ENCODE results near the gene SNAP25.

DNA sequence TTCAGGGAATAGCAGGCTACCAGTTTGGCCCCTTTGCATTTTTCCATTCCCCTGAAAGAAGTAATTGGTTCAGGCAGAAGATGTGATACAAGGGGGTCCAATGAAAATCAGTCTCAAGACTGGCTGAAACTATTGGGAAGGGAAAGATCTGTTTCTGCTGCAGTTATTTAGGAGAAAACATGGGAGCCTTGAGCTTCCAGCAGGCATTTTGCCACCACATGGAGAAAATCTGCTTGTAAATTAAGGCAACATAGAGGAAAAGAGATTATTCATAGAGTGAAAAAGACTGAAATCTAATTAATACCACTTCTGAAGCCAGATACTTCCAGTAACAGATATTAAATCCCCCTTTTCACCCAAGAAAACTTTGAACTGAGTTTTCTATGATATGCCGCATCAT is 44.2 kb upstream of the SNAP25 start:
- TF ChIP-seq EZH2 (IDR thresholded peaks at IDR 0.05; ENCODE audit: low read length, unreplicated experiment) (no peak), CTCF (conservative IDR thresholded peaks at IDR 0.05; ENCODE audit: low read depth, low read length) (no peak)
